GM04503 (cell line): Measurements from ENCODE around the gene ZGLP1.

ENCODE experiments used
- DNase-seq: peaks from one replicate; pipeline ENCODE4 v3.0.0-alpha.2; 2012; ENCODE audit warnings: low read depth

The ZGLP1 gene

DNA sequence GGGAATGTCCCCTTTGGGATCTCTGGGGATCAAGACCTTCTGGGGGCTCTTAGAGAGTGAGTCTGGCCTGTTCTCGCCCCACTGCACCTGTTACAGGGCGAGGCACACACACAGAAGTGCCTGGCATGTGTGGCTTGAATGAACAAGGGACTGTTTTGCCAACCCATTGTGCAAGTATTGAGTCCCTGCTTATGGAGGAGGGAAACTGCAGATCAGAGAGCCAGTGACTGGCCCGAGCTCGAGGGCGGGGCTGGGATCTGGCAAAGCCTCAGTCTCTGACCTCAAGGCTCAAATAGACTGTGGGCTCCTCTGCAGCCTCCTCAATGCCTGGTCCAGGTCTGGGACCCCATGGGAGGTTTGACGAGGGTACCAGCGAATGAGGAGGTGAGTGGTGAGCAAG is 18.2 kb upstream of the ZGLP1 start:
- no peak for DNase-seq

DNA sequence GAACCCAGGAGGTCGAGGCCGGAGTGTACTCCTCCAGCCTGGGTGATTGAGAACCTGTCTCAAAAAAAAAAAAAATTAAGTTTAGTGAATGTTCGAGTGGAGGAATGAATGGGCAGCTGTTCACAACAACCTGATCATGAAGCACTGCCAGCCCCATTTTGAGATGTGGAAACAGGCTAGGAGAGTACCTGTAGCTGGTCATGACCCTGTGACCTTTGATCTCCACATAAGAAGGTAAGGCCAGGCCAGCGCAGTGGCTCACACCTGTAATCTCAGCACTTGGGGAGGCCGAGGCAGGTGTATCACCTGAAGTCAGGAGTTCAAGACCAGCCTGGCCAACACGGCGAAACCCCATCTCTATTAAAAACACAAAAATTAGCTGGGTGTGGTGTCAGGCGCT is 16.1 kb upstream of the ZGLP1 start:
- no peak for DNase-seq

GRCh38 chr19:10321874-10322835 is 12.5 kb upstream of the ZGLP1 start:
- DNase-seq = no peak

- DNase-seq = no peak
Measured at GRCh38 chr19:10321417-10321797, 11.8 kb upstream of the ZGLP1 start.

DNA sequence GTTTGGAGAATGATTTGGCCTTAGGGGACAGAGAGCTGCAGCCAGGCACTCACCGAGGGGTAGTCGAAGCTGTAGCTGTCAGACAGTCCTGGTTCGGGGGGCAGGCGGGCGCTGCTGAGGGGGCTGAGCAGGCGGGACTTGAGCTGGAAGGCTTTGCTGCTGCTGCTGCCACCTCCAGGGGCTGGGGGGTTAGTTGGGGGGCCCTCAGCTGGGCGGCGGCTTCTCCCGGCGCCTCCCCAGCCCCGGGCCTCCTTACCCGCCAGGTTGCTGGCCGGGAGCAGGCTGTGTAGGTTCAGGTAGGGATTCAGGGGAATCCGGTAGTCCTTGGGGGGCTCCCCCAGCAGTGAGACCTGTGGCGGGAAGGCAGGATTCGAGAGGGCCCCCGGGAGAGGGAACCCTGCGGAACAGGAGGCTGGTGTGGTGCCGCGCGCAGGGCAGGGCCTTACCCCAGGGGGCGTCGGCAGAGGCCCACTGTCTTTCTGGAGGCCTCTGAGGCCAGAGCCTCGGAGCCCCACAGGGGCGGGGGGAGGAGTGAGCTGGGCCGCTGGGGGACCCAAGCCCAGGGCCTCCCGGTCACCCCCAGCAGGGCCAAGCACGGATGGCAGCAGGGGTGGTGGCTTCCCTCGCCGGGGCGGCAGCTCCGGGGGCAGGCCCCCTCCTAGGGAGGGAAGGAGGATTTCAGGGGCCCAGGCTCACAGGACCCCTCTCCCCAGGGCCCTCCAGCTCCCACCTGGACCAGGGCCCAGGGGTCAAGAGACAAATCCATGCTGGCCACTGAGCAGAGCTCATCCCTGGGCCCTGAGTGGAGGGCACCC is 11.2 kb upstream of the ZGLP1 start:
- no peak for DNase-seq

- no peak for DNase-seq
Measured at GRCh38 chr19:10318807-10319682, 9.4 kb upstream of the ZGLP1 start.

GRCh38 chr19:10317857-10318462 is 8.3 kb upstream of the ZGLP1 start:
- no peak for DNase-seq

DNA sequence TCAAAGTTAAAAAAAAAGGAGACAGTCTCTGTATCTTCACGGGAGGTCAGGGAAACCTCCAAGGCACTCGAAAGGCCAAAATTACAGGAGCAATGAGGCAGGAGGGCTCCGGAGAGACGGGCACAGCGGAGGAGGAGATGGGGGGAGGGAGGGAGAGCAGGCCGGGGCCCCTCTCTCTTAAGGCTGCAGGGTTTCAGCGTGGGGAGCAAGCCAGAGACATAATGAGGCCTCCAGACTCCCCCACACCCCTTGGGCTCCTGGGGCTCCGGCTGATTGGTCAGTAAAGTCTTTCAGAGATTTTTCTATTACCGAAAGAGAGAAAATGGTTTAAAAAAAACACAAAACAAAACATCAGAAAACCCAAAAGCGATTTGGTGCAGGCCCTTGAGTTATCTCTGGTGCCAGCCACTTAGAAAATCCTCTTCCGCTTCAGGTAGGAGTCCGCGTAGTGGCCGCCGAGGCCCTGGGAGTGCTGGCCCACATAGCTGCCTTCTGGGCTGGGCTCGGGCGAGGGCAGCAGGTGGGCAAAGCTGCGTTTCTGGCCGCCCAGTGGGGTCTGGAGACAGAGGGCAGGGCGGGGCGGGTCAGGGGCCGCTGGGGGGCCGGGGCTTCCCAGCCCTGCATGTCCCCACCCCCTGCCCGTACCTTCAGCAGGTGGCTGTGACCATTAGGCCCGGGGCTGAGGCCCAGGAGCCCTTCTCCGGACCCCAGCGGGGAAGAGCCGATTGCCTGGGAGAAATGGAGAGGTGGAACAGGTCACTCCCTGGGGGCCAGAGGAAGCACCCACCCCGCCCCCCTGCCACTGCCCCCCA is 7.6 kb upstream of the ZGLP1 start:
- DNase-seq = no peak

DNA sequence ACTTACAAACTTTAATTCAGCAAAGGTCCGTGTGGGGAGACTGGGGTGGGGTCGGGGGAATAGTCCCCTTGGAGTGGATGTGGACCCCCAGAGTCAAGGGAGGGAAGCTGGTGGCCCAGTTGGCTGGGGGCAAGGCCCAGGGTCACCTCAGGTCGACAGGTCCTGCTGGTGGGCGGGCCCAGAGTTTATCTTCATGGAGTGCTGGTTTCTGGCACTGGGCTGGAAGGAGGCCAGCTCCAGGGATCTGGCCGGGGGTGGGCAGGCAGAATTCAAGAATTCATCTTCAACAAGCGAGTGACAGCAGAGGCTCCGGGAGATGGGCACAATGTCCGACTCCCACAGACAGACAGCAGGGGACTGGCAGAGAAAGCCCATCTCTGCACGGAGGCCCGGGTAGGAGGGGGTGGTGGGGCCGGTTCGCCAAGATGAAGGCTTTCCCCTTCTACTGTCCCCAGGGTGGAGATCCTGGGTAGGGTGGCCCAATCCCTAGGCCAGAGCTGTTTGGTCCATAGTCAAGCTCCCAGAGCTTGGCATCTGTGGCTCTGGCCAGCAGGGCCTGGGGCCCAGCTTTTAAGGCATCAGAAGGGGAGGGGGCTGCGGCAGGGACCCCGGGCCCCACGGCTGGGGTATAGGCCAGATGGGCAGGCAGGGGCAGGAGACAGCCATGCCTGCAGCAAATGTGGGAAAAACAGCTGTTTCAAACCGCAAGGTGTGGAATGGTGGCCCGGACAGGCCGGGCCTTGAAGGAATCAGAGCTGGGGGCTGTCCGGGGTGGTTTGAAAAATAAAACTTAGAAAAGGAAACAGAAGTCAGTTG is 6.8 kb upstream of the ZGLP1 start:
- DNase-seq = no peak

- DNase-seq = no peak
Measured at GRCh38 chr19:10315335-10316214, 6.0 kb upstream of the ZGLP1 start, which contains the start of gene FDX2. Gene FDX2, minus strand, starts transcription at chr19:10316015. Its CDS starts 19 bp downstream, at chr19:10315996.

- no peak for DNase-seq
Measured at GRCh38 chr19:10306327-10306726, 3.3 kb downstream of the ZGLP1 start.

DNA sequence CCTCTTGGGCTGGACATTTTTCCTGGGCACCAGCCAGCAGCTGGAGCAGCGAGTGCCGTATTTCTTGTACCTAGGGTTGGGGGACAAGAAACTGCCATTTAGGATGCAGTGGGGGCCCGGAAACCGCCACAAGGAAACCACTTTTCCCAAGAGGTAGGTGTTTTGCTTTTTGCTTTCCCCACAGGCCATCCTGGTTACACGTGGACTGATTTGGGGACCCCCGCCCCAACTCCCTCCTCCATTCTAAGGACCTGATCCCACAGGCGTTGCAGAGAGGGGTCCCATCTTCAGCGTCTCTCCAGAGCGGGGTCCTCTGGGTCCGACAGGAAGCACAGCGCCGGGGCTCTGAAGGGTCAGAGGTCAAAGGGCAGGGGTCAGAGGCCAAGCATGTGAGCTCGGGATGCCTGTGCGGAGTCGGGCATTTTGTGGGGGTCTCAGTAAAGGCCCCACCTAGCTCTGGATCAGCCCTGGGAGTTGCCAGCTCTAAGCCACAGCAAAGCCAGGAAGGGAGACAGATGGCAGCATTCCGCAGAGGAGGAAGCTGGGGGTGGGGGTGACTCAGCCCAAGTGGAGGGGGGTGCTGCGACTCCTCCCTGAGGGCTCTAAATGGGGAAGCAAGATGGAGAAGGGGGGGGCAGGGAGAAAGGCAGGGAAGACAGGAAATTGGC is 4.3 kb downstream of the ZGLP1 start:
- no peak for DNase-seq

DNA sequence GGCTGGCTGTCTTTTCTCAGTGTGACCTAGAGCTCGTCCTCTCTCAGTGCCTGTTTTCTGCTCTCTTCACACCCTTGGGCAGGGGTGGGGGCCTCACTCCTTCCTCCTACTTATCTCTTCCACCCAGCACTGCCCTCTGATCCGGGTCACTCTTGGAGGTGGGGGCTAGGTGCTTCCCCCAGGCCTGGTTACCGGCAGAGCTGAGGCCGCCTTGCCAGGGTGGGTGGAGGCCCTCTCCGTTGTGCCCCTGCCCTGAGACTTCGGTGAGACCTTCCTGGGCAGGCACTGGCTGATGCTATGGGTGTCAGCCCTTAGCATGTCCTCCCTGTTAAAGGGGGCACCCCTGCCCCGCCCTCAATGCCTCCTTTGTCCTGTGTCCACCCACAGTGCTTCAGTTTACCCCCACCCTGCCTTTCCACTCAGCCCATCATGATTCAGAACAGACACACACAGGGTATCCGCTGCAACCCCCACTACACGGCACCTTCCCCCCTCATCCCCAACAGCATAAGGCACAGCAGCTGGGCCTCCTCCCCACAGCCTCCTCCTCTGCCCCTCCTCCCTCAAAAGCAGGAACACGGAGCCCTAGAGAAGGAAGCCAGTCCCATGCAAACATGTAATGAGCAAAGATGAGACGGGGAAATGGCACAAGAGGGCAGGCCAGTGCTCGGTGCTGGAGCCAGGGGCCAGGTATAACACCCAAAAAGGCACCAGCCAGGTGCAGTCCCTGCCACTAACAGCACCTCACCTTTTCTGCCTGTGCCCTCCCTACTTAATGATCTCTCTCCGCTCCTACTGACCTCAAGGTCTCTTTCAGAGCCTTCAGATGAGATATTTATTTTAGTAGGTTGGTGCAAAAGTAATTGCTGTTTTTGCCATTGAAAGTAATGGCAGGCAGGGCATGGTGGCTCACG is 9.8 kb downstream of the ZGLP1 start:
- no peak for DNase-seq

DNA sequence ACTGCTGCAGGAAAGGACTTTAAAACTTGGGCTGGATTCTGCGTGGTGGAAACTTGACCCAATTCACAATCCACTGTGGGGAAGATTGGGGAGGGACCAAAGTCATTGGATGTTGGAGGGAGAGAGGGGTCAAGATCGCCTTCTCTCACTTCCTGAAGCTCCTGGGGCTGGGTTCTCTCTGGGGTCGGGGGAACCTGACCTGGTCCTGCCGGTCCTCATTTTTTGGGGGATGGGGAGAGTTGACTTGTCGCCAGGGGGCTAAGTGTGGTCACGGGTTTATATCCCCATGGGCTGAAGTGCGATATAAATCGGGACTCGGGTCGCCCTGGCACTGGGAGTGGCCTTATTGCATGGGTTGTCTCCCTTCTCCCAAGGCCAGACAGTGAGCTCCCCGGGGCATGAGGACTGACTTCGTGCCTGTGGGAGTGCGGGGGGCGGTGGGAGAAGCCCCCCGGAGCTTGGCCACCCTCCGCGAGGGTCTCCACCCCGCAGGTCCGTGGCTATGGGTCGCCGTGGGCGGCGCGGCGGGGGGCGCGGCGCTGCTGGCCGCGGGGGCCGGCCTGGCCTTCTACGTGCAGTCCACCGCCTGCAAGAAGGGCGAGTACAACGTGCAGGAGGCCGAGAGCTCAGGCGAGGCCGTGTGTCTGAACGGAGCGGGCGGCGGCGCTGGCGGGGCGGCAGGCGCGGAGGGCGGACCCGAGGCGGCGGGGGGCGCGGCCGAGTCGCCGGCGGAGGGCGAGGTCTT is 13.6 kb downstream of the ZGLP1 start:
- no peak for DNase-seq

DNA sequence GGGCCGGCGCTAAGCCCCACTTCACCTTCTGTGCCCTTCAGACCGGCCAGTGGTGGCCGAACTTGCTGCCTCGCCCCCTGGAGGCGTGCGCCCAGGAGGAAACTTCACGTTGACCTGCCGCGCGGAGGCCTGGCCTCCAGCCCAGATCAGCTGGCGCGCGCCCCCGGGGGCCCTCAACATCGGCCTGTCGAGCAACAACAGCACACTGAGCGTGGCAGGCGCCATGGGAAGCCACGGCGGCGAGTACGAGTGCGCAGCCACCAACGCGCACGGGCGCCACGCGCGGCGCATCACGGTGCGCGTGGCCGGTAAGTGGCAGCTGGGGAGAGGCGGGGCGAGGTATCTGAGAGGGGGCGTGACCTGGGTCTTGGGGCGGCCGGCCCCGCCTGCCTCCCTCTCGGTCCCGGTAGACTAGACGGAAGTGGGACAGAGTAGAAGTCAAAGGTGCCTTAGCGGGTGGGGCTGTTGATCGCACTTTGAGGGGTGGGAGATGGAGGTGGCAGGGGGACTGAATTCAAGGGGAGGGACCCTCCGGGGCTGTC is 14.2 kb downstream of the ZGLP1 start:
- DNase-seq = no peak

GRCh38 chr19:10294368-10294697 is 15.3 kb downstream of the ZGLP1 start:
- no peak for DNase-seq
